ENCODE measurements around the gene TMEM61.

GRCh38 chr1:54956726-54957125 lies 23.7 kb upstream of the TMEM61 start:
- no peak for TF ChIP-seq ZNF8 (CRISPR knock-in tag; IDR thresholded peaks at IDR 0.05)
- TF ChIP-seq TSHZ2 (CRISPR knock-in tag; IDR thresholded peaks at IDR 0.05) = no peak
